Amniotic stem cell (primary cell): Measurements from ENCODE around the gene SYT8.

ENCODE experiments used
- DNase-seq: peaks from one replicate; lab custom pipeline; 2025; lab: John Stamatoyannopoulos, UW

SYT8 gene

DNA sequence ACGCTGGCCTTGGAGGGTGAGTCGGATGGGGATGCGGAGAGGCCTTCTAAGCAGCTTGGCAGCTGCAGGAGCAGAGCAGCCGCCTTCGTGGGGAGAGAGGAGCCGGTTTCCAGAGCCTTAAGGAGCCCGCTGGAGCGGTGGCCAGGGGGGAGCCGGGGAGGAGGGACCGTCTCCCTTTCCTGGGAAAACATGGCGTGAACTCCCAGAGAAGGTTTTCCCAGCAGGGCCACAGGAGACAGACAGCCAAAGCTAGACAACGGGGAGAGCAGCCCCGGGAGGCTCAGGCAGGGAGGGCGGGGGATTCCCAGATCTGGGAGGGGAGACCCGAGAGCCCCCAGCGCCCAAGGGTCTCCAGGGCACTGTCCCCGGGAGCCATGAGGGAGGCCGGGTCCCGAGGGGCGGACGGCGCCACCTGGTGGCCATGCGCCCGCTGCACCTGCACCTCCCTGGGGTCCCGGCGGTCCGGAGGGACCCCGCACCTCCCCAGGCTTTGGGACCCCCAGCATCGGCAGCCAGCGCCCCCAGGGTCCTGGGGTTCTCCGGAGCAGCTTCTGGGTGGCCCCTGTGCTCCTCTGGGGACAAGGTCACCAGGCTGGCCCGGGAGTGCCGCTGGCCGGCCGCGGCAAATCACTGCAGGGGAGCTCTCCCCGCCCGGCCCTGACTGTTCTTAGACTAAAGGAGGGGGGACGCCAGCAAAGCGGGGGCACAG is 2.4 kb upstream of the SYT8 start:
- DNase-seq = no peak

DNA sequence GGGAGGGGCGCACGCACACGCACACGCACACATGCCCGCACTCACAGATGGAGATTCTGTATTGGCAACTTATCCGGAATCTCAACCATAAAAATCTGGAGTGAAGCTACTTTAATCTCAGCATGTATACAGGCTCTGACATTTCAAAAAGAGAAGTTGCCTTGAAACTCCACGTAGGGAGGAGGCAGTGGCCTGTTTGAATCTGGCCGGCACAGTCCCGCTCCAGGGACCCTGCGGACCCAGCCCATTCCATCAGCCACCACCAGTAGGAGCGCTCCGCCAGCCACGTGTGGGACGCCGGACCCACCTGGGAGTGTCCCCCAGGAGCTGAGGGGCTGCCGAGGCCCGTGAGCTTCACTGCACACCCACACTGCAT is 1.9 kb upstream of the SYT8 start:
- no peak for DNase-seq

DNA sequence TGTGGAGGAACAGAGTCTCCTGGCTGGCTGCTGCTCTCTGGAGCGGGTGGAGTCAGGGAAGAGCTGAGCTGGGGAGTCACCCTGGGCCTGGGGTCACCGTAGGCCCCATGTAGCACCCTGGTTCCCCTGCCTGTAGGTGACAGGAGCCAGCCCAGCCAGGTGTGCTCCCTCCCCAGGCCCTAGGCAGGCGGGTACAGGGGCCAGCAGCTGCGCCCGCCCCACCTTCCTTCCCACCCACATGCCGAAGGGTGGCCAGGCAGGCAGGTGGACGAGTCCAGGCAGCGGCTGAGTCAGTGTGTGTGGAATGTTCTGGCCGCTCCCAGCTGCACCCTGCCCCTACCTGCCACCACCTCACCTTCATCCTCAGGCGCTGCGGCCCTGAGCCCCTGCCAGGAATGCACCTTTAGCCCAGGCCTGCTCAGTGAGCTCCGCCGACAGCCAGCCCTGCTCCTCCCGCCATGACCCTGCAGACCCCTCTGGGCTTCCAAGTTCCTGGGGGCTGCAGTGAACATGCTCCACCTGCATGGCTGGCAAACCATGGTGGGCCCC is 654 bp upstream of the SYT8 start:
- no peak for DNase-seq

DNA sequence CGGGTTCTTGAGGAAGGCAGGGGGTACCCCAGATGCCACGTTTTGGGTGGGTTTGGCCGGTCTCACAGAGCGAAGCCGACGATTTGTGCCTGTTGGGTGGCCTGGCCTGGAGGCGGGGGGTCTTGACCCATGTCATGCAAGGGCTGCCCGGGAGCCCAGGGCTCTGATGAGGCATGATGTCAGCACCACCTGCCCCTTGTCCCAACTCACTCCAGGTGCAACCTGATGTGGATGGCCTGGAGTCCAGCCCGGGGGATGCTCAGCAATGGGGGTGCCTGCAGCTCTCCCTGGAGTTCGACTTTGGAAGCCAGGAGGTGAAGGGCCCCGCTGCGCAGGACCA is 851 bp downstream of the SYT8 start:
- no peak for DNase-seq

DNA sequence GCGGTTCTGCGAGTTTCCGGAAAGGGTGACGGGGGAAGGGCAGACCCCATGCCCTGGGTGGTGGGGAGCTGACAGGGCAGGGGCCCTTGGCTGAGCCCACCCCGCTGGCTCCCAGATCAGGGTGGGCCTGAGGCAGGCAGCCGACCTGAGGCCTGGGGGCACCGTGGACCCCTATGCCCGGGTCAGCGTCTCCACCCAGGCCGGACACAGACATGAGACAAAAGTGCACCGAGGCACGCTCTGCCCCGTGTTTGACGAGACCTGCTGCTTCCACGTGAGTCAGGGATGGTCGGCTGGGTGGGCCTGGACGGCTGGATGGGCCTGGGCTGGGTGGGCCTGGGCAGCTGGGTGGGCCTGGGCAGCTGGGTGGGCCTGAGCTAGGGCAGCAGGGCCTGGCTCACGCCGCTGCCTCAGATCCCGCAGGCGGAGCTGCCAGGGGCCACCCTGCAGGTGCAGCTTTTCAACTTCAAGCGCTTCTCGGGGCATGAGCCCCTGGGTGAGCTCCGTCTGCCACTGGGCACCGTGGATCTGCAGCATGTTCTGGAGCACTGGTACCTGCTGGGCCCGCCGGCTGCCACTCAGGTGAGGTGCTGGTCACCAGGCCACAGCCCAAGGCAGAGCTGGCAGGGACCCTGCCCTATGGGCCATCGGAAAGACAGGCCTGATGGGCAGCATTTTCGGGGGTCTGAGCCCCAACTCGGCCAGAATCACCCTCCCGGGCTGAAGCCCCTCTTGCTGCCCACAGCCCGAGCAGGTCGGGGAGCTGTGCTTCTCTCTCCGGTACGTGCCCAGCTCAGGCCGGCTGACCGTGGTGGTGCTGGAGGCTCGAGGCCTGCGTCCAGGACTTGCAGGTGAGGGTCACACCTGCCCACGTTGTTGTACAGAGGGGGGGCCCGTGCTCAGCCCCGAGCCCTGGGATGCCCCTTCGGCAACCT is 1.5 kb downstream of the SYT8 start:
- DNase-seq = no peak

DNA sequence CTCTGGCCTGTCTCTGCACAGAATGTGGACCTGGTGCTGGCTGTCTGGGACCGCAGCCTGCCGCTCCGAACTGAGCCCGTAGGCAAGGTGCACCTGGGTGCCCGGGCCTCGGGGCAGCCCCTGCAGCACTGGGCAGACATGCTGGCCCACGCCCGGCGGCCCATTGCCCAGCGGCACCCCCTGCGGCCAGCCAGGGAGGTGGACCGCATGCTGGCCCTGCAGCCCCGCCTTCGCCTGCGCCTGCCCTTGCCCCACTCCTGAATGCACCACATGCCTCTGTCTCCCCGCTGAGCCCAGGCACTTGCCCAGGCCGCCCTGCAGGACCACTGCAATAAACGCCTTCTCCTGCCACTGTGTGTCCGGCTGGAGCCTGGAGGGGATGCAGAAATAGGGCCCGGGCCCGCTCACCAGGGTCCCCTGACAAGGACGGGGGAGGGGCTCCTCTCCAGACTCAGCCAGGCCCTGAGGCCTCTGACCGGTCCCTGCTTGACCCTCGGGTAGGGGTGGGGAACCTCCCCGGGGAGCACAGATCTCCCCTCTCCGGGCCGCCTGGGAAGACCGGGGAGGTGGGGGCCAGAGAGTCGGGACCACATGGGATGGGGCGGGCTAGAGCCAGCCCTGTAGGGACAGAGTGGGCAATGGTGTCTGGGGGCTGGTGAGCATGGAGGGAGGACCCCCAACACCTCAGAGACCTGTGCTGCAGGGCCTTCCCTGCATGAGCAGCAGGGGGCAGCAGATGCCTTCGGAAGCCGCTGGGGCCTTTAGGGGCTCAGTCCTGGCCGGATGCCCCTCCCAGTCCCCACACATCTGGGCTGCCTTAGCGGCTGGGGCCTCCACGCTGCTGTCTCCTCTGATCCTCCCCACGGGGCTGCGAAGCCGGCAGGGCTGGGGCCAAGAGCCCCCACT is 2.6 kb downstream of the SYT8 start:
- peak; percentile 37 for DNase-seq

DNA sequence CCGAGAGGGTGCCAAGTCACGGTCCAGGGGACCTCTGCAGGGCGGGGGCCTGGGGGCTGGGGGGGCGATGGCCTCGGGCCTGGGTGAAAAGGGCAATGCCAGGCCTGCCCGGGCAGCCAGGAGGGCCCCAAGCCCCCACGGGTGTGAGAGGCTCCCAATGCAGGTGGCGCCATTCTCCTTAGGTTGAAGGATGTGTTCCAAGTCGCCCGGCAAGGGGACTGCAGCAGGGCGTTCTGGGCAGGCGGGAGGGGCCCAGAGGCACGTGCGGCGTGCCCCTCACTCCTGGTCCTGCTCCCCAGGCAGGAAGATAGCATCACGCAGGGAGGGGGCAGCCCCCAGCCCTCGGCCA is 3.3 kb downstream of the SYT8 start:
- no peak for DNase-seq

DNA sequence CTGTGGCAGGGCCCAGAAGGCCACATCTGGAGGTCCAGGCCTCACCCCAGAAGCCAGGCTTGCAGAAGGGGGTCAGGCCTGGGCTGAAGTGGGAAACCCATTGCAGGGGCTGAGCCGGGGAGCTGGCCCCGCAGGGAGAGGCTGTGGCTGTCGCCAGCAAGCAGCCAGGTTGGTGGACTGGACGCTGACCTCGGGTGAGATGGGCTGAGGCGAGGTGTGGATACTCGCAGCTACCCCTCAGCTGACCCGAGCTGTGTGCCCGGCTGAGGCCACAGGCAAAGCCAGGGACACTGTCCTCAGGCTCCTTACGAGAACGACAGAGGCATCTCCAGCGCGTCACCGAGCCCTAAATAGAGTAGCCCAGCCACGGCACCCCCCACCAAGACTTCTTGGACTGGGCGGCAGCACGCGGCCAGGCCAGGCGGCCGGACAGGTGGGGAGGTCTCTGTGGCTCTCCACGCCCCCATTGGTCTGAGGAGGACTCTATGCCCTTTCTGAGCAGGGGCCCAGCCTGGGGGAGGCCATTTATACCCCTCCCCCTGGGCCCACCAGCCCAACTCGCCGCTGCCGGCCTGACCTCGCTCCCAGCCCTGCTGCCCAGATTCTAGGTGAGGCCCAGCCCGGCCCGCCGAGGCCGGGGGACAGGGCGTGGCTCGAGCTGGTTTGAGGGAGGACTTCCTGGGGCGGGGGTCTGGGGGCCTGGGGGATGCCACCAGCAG is 3.8 kb downstream of the SYT8 start, which contains the start of gene TNNI2:
TNNI2 (plus strand) TSS at position 556 of the 719 bp plus-strand sequence. CDS start 716 bp downstream, outside the sequence.
- no peak for DNase-seq

DNA sequence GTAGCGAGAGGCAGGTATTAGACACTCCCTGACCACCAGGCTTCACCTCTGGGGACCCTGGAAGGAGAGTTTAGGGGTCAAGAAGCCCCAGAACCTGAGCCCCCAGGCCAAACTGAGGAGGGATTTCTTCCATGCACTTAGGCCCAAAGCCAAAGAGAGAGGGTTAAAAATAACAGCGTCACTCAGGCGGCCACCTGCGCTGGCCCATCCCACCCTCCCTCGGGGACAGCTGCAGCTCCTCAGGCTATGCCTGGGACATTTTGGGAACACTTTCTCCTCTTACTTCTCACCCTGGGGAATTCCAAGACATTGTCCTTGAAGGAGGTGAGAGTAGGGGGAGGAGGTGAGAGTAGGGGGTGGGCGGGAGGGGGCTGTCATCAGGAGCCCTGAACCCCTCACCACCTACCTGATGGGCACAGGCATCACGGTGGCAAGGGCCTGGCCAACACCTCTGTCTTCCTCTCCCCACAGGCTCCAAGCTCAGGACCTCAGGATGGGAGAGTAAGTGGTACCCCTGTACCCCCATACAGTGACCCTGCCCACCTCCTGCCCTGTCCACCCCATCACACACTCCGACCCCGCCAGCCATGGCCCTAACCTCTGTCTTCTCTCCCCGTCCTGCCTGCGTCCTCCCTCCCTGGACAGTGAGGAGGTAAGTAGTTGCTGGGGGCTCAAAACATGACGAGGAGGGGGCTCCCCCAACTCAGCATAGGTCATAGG is 4.6 kb downstream of the SYT8 start:
- no peak for DNase-seq

DNA sequence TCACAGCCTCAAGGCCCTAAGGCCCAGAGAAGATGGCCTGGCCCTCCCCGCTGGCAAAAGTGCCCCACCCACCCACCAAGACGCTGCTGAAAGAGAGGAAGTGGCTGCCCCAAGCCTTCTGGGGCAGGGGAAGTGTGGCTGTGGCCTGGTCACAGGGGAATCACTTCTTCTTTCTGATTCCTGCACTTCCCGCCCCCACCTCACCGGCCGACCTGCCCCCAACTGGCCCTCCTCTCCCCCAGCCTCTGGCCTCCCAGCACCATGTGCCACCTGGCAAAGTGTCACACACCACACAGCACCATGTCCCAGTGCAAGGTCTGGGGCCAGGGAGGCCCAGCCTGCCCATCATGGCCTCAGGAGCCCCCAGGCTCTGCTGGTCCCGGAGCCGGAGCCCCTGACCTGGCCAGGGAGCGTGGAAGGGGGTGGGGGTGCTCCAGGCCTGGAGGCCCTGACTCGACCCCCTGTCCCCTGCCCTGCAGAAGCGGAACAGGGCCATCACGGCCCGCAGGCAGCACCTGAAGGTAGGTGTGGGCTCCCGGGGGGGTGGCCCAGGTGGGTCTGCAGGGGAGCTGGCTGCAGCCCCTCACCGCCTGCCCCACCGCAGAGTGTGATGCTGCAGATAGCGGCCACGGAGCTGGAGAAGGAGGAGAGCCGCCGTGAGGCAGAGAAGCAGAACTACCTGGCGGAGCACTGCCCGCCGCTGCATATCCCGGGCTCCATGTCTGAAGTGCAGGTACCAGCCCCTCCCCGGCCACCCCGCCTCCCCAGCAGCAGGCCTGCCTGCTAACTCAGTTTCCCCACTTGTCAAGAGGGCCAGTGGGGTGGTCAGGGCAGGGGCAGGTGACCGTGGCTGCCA is 5.4 kb downstream of the SYT8 start:
- no peak for DNase-seq

DNA sequence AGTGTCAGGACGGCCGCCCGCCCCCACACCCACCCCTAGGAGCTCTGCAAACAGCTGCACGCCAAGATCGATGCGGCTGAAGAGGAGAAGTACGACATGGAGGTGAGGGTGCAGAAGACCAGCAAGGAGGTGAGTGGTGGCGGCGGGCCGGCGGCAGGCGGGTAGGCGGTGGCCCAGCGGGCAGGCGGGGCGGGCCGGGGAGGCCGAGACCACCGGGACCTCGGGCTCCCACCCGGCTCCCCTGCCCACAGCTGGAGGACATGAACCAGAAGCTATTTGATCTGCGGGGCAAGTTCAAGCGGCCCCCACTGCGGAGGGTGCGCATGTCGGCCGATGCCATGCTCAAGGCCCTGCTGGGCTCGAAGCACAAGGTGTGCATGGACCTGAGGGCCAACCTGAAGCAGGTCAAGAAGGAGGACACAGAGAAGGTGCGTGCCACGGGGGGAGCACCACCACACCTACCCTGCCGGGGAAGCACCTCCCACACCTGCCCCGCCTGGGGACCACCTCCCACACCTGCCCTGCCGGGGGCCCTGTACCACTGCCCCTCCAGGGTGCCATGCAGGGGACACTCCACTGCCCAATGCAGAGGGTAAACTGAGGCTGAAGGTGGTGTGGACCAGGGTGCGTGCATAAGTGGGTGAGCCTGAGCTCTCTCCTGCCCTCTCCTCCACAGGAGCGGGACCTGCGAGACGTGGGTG is 6.1 kb downstream of the SYT8 start:
- no peak for DNase-seq

DNA sequence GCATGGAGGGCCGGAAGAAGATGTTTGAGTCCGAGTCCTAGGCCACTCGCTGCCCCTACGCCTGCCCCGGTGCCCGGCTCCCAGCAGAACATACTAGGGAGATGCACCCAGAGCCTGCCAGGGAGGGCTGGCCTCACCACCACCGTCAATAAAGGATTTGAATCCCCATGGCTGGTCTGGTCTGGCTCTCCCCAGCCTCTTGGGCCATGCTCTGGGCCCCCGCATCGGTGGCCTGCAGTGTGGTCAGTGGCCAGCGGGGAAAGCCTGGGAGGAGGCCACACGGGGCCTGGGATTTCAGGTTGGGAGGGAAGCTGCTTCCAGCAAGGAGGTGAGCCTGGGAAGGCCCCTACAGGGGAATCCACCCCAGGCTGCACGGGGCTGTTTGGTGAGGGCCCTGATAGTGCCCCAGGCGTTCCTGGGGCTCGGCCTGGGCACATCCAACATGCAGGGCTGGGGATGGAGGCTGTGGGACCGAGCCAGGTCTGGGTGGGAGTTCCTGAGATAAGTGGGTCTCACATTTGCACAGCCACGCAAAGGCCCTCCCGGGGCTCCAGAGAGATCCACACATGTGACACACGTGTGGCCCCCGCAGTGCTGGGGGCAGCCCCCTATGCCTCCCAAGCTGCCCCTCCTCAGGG is 6.8 kb downstream of the SYT8 start:
- no peak for DNase-seq

DNA sequence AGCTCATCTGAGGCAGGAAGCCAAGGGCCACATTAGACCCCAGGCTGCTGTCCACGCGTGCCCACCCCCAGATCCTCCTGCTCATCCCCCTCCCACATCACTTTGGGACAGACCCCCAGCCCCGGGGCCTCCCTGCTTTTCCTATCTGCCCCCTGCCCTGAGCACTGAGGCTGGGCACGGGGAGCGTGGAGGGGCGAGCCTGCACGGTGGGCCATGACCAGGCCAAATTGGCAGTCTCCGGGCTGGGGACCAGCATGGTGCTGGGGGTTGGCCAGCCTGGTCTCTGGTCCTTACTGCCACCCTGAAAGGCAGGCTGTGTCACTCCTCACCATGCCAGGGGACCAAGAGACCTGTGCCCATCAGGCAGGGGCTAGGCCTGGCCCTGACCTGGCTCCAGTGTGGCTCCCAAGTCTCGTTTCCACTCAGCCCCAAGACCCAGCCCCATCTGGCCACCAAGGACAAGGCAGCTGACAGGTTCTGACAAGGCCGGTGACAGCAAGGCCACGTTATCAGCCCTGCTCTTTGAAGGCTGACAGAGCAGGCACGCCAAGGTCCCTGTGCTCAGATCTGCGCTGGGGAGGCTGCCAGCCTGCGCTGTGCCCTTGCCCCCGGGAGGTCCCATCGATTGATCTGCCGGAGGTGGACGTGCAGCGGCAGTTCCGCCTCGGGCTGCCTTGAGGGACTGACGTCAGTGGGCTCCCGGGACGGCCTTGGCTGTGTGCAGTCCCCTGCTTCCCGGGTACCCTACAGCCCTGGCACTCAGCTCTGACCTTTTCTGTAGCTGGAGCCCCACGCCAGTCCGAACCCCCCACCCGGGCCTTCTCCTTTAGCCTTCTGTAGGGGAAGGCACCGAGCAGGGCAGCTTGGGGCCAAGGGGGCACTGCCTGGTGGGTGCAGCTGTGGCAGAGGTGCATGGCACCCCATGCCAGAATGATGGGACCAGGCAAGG is 7.6 kb downstream of the SYT8 start:
- DNase-seq = no peak

DNA sequence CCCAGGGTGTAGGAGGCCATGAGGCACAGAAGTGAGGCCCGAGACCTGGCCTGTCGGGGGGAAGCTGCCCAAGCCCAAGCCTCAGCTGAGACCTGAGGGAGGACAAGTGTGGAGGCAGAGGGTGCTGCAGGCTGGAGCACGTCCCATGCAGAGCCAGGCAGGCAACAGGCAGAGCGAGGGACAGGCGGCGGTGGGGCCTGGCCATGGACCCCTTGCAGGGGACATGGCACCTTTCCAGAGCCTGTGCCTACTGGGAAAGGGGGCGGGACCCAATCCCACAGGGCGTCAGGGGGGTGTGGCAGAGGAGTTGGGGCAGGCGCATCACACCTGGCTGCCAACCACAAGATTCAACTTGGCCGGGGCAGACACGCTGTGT is 8.3 kb downstream of the SYT8 start:
- no peak for DNase-seq

DNA sequence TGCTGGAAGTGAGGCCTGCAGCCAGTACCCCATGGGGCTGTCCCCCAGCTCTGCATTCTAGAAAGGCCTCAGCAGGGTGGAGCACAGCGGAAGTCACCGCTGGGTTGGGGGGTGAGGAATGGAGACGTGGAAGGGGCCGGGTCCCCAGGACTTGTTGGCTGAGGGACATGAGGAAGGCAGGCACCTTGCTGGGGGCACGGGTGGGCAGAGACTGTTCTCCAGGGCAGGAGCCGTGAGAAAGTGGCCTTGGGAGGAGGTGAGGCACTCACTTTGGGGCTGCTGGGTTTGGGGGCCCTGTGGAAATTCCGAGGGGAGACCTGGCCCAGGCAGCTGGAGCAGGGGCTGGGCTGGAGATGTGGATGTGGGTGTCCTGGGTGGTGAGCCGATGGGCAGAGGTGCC is 9.0 kb downstream of the SYT8 start:
- no peak for DNase-seq

DNA sequence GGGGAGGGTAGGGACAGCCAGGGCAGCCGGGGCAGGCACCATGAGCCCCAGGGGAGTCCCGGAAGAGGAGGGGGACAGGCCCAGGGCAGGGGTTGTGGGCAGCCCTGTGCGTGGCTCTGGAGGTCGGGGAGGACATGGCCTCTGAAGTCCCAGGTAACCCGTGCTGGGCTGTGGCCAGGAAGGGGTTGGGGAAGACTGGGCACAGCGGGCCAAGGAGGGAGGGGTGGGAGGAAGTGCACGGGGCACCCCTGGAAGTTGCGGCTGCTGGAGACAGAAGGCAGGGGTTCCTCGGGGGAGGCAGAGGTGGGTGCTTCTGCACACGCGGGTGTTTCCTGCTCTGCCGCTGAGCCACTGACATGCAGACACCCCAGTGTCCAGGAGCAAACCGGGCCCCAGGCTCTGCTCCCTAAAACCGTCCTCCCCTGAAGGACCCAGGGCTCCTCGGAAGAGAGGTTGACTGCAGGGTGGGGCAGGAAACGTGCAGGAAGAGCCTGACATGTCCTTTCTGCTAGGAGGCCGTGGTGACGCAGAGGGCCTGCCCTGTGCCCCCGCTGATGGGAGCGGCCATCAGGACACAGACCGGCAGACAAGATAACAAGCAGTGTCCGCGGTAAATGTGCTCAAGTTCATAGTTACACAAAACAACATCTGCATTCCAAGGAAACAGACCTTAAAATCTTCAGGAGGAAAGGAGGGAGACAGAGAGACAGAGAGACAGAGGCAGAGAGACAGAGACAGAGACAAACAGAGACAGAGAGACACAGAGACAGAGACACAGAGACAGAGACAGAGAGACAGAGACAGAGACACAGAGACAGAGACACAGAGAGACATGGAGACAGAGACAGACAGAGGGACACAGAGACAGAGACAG is 9.7 kb downstream of the SYT8 start:
- DNase-seq = no peak

DNA sequence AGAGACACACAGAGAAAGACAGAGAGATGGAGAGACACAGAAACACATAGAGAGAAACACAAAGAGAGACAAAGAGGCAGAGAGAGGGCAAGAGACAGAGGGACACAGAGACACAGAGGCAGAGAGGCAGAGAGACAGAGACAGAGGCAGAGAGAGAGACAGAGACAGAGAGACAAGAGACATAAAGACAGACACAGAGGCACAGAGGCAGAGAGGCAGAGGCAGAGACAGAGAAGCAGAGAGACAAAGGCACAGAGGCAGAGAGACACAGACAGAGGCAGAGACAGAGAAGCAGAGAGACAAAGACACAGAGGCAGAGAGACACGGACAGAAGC is 10.3 kb downstream of the SYT8 start:
- DNase-seq = no peak
